ENCODE measurements around the gene GTF2IRD1. TPM values are rescaled to one million over a fixed set of nuclear protein-coding genes. Genes with fewer than 3 reads are reported as not detected.

Gene GTF2IRD1
- total and polyA plus RNA-seq, 2 experiments from 2014 or later, result 28.7 to 37.1 TPM

- H3K9me3 Mint-ChIP-seq, result no peaks in the 10 kb centered on the region
- H3K4me3 Mint-ChIP-seq, result no peak overlapping the region
Measured at GRCh38 chr7:74581916-74582440, 128.3 kb downstream of the GTF2IRD1 start.

More at GRCh38 chr7:74581916-74582440, 128.3 kb downstream of the GTF2IRD1 start:
- no peaks in the 10 kb centered on the region for H3K4me1 ChIP-seq (ENCODE audit: insufficient read depth)
- H3K36me3 ChIP-seq (ENCODE audit: insufficient read depth), result no peaks in the 10 kb centered on the region
- no peaks in the 10 kb centered on the region for H3K79me2 ChIP-seq (replicated peaks; ENCODE audit: insufficient read depth)
- ATAC-seq (no peak), DNase-seq (ENCODE audit: low spot score) (no peak)
- H3K27me3 ChIP-seq (ENCODE audit: insufficient read depth), result no peaks in the 10 kb centered on the region
- Mint-ChIP-seq H3K4me1 (peaks cover 20% of the 10 kb centered on the region), H3K36me3 (ENCODE audit: low read depth) (no peaks in the 10 kb centered on the region), H3K27me3 (ENCODE audit: insufficient read depth, low read depth, poor library complexity) (peaks cover 16% of the 10 kb centered on the region), H3K27ac (no peak overlapping the region)
- no peak overlapping the region for H3K4me2 ChIP-seq
- peaks cover 16% of the 10 kb centered on the region for H3F3A ChIP-seq (replicated peaks; ENCODE audit: low read depth)
- TF ChIP-seq EZH2 (IDR thresholded peaks at IDR 0.05; ENCODE audit: low read depth, unreplicated experiment) (no peak), REST (IDR thresholded peaks at IDR 0.05; ENCODE audit: unreplicated experiment) (no peak), ZNF462 (CRISPR knock-in tag; IDR thresholded peaks at IDR 0.05) (no peak), EZH2phosphoT487 (IDR thresholded peaks at IDR 0.05; ENCODE audit: unreplicated experiment) (no peak), ZNF331 (CRISPR knock-in tag; IDR thresholded peaks at IDR 0.05; ENCODE audit: low read depth) (no peak), STAT1 (IDR thresholded peaks at IDR 0.05; ENCODE audit: unreplicated experiment) (no peak), POLR2AphosphoS5 (IDR thresholded peaks at IDR 0.05; ENCODE audit: low read depth) (no peak), JUNB (IDR thresholded peaks at IDR 0.05; ENCODE audit: unreplicated experiment) (no peak), ZNF114 (CRISPR knock-in tag; IDR thresholded peaks at IDR 0.05) (no peak), ETS1 (IDR thresholded peaks at IDR 0.05) (no peak), CTCF (conservative IDR thresholded peaks at IDR 0.05; ENCODE audit: low read depth in 2 of 2) (no peak), NANOG (IDR thresholded peaks at IDR 0.05; ENCODE audit: borderline replicate concordance) (no peak), CREB1 (CRISPR knock-in tag; IDR thresholded peaks at IDR 0.05; ENCODE audit: low read depth) (no peak)
- no peaks in the 10 kb centered on the region for H3K9me2 ChIP-seq (ENCODE audit: insufficient read depth)
- no peak overlapping the region for H3K4me3 ChIP-seq
- no peak overlapping the region for H3K27ac ChIP-seq (ENCODE audit: low read depth)
- H2AFZ ChIP-seq, result no peak overlapping the region
- no peaks in the 10 kb centered on the region for H4K20me1 ChIP-seq (replicated peaks; ENCODE audit: insufficient read depth)
